ENCODE measurements around the gene CCDC12. TPM values are rescaled to one million over a fixed set of nuclear protein-coding genes. Genes with fewer than 3 reads are reported as not detected.

The CCDC12 gene
- total RNA-seq: 36.8 and 40.6 TPM in 2 replicates

DNA sequence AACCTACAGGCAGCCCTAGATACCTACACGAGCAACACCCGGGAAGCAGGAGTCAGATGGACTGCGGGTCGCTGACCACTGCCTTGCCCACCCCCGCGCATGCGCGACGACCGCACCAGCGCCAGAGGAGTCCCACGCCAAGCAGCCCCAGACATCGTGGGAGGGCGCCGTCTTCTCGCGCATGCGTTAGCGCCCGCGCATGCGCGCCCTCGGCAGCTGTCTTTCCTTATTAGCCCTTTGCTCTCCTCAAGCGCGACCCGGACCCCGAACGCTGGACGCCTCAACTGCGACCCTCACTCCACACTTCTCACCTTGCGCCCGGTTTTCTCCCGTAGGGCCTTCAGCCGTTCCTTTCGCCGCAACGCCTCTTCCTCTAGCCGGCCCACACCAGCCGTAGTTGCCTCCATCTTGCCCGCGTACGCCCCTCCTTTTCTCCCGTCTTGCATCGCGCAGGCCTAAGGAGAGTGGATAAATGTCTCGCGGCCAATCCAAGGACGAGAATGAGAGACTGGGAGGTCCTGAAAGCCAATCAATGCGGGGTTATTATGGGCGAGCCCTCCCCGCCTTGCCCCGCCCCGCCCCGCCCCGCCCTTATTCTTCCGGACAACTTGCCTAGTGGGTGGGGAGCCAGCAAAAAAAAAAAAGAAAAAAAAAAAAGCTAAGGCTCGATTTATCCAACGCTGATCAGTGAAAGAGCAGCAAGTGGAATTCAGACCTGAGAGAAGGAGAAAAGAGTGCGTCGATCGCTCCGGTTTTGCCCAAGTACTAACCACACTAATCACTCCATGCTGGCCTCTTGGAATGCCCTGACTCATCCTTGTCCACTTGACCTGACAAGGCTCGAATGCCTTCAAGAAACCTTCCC, at the start of gene CCDC12:
CCDC12 (minus strand) TSS at position 420 of the 865 bp plus-strand sequence; CDS start at position 407, 13 bp downstream.

DNA sequence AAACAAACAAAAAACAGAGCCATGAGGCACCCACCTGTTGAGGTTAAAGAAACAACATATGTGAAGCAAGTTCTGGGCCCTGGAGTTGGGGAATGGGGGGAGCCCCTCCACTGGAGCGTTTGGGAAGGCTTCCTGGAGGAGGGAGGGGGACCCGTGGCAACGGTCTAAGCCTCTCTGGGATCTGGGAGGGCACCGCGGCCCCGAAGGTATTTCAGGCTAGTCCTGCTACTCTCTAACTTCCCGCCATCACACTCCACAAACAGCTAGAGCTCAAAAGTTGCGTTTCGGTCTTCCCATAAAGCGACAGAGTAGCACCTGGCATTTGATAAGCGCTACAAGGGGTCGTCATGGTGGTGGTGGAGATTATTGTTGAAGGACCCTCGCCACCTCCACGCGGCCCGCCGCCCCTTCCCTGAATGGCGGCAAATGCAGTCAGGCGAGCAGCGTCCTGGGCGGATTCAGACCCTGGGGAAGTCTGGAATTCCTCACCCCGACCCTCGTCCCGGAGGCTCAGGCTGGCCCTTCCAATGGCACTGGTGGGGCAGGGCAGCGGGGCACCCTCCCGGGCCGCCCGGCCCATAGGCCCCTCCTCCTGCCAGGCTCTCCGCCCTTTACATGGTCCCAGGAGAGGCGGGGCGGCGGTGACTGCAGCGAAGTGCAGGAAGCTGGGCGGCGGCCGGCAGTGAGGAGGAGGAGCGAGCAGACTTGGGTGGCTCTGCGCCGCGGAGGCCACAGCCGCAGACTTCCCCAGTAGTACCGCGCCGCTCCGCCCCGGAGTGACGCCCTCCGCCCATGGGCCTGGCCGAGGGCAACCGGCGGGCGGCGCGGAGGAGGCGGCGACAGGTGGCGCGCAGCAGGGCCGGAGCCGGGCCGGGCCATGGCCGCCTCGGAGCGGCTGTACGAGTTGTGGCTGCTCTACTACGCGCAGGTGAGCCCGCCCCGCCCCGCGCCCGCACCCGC, 2.7 kb upstream of the CCDC12 start, which contains the start of gene NBEAL2:
NBEAL2 (plus strand) TSS at position 682 of the 960 bp plus-strand sequence; CDS start at position 878, 196 bp downstream.

DNA sequence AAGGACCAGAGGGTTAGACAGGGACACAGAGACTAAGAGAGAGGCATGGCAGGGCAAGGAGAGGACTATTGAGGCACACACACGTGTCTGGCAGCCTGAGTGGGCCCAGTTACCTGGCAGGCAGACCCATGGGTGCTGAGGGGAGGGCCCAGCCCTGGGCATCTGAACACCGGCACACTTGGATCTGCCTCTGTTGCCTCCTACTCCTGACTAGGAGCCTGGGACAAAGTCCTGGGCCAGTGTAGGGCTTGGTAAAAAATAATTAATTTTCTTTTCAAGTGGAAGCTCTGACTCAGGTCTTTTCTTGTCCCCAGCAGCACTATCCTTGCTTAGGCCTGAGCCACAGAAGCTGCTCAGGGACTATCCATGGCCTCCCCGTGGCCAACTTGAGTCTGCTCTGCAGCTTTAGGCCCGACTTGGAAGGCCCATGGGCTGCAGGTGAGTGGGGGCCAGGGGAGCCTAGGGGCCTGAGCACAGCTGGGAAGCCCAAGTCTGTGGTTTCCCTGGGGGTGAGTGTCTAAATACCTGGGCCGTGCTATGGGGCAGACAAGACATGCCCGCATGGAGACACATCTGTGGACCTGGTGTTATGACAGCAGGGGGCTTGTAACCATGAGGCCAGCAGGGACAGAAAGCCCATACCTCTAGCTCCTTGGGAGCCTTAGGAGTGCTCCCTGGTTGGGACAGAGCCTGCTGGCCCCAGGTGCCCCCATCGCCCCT, 99.0 kb downstream of the CCDC12 start, which contains the start of gene PTH1R:
PTH1R (plus strand) TSS at position 316 of the 720 bp plus-strand sequence. CDS start 5,839 bp downstream, outside the sequence.

Other genes with a start within 250 kb of the CCDC12 start
- not detected in 2 replicates for gene MYL3, start 113.3 kb downstream of the CCDC12 start, total RNA-seq
- 0.06 and 0.32 TPM in 2 replicates for gene PTH1R, start 99.0 kb downstream of the CCDC12 start, total RNA-seq
- gene NBEAL2, start 2.9 kb upstream of the CCDC12 start, total RNA-seq: 21.7 and 37.3 TPM in 2 replicates
- 19.6 and 49.4 TPM in 2 replicates for gene SETD2, start 187.4 kb upstream of the CCDC12 start, total RNA-seq

All from bladder microvascular endothelial cell (primary cell).